HL-60 (cell line): ENCODE data around the gene CYP1B1.

Experiments
- DNase-seq, 2 experiments: peaks; one replicate each; pipeline ENCODE4 v3.0.0-alpha.2; 2010 to 2020; ENCODE audit warnings: low read depth in 1 of 2, low spot score in 1 of 2
- H3K27ac ChIP-seq: fragments of 250-450 bp; sonication (Bioruptor Pico); replicated peaks from 2 replicates; pipeline ENCODE4 v1.5.1; 2020; ENCODE audit warnings: mild to moderate bottlenecking, moderate library complexity
- H3K27me3 ChIP-seq: fragments of 250-450 bp; sonication (Bioruptor Pico); 2 replicates; pipeline ENCODE4 v1.5.1; 2021; ENCODE audit warnings: mild to moderate bottlenecking, moderate library complexity; ENCODE audit not compliant: insufficient read depth, poor library complexity, severe bottlenecking
- H3K4me3 ChIP-seq: replicated peaks from 2 replicates; pipeline ENCODE4 v1.5.1; 2011; ENCODE audit warnings: mild to moderate bottlenecking, control low read depth, low read length; ENCODE audit not compliant: insufficient read depth
- CTCF ChIP-seq: IDR thresholded peaks from one replicate; pipeline ENCODE4 v1.5.1; 2011; ENCODE audit warnings: low read length, control low read depth, inconsistent platforms; ENCODE audit not compliant: insufficient read depth
- GABPA ChIP-seq: IDR thresholded peaks from 2 replicates; pipeline ENCODE4 v1.6.1; 2012; ENCODE audit warnings: low read depth
- POLR2AphosphoS5 ChIP-seq: IDR thresholded peaks from 2 replicates; pipeline ENCODE4 v1.6.1; 2012; ENCODE audit warnings: low read depth
- REST ChIP-seq: IDR thresholded peaks from 2 replicates; pipeline ENCODE4 v1.6.1; 2012; ENCODE audit warnings: low read depth; ENCODE audit not compliant: insufficient replicate concordance
- SPI1 ChIP-seq: IDR thresholded peaks from 2 replicates; pipeline ENCODE4 v1.6.1; 2012; ENCODE audit warnings: low read depth, mild to moderate bottlenecking, borderline replicate concordance

CYP1B1 gene

GRCh38 chr2:38122344-38122743, 46.4 kb upstream of the CYP1B1 start:
- H3K27me3 ChIP-seq: no peaks in the 10 kb centered on the region
- DNase-seq: no peak
- TF ChIP-seq CTCF: no peak
- no peak for TF ChIP-seq REST
- no peak for TF ChIP-seq GABPA
- TF ChIP-seq SPI1: no peak
- no peak for TF ChIP-seq POLR2AphosphoS5
- no peak overlapping the region for H3K4me3 ChIP-seq
- H3K27ac ChIP-seq: no peak overlapping the region

GRCh38 chr2:38121481-38121880, 45.5 kb upstream of the CYP1B1 start:
- no peak for TF ChIP-seq GABPA
- TF ChIP-seq SPI1: peak; percentile 33; the same call in 1 of the 2 replicates

GRCh38 chr2:38120829-38121228, 44.9 kb upstream of the CYP1B1 start:
- no peak overlapping the region for H3K4me3 ChIP-seq
- no peak for DNase-seq
- H3K27me3 ChIP-seq: no peaks in the 10 kb centered on the region
- H3K27ac ChIP-seq: no peak overlapping the region
- TF ChIP-seq REST: no peak
- no peak for TF ChIP-seq SPI1
- TF ChIP-seq POLR2AphosphoS5: no peak
- TF ChIP-seq CTCF: no peak
- no peak for TF ChIP-seq GABPA

More at GRCh38 chr2:38121481-38121880, 45.5 kb upstream of the CYP1B1 start:
- Histone ChIP-seq H3K4me3 (no peak overlapping the region), H3K27me3 (no peaks in the 10 kb centered on the region), H3K27ac (no peak overlapping the region)
- DNase-seq: no peak

- no peaks in the 10 kb centered on the region for H3K27me3 ChIP-seq
- no peak overlapping the region for H3K27ac ChIP-seq
- no peak overlapping the region for H3K4me3 ChIP-seq
- no peak for DNase-seq
- TF ChIP-seq POLR2AphosphoS5 (no peak), CTCF (no peak), REST (no peak), SPI1 (no peak), GABPA (no peak)
Measured at GRCh38 chr2:38120264-38120592, 44.3 kb upstream of the CYP1B1 start.
